ENCODE results near the gene GPC6. TPM values are rescaled to one million over a fixed set of nuclear protein-coding genes. Genes with fewer than 3 reads are reported as not detected.

Gene GPC6
- polyA plus RNA-seq, 1 donor (not counting 4 experiments of a cell fraction or from before 2014, with no cell fraction given) = 0.42 TPM

- Histone ChIP-seq H3K36me3 (ENCODE audit: control insufficient read depth in 2 of 2, extremely low read depth in 1 of 2, insufficient read depth in 2 of 2, low read length in 2 of 2) (no peaks in the 10 kb centered on the region), H3K4me1 (ENCODE audit: control insufficient read depth, extremely low read depth, insufficient read depth, low read length) (no peaks in the 10 kb centered on the region), H3K4me3 (ENCODE audit: control insufficient read depth in 2 of 3, extremely low read depth in 1 of 3, insufficient read depth in 2 of 3, low read depth in 1 of 3, low read length in 3 of 3) (no peak overlapping the region), H3K27me3 (ENCODE audit: control insufficient read depth, extremely low read depth, insufficient read depth, low read length) (no peaks in the 10 kb centered on the region), H4K20me1 (ENCODE audit: control insufficient read depth, extremely low read depth, insufficient read depth, low read length) (no peaks in the 10 kb centered on the region), H3K27ac (ENCODE audit: control insufficient read depth, insufficient read depth, low read length) (no peak overlapping the region), H3K9me1 (ENCODE audit: control insufficient read depth, extremely low read depth, insufficient read depth, low read length) (no peaks in the 10 kb centered on the region), H2AFZ (ENCODE audit: control insufficient read depth, low read length) (no peak overlapping the region), H3K79me2 (ENCODE audit: control insufficient read depth, insufficient read depth, low read length) (no peaks in the 10 kb centered on the region), H3K9ac (ENCODE audit: control insufficient read depth, extremely low read depth, insufficient read depth, low read length) (no peak overlapping the region), H3K4me2 (ENCODE audit: control insufficient read depth, extremely low read depth, insufficient read depth, low read depth, low read length) (no peak overlapping the region), H3K9me3 (ENCODE audit: control insufficient read depth, low read depth, low read length) (no peaks in the 10 kb centered on the region)
- TF ChIP-seq EZH2 (IDR thresholded peaks at IDR 0.05; ENCODE audit: low read length) = no peak
- DNase-seq (ENCODE audit: low read depth, low spot score) (no peak), FAIRE-seq (no peak)
- dilution Hi-C loops (cut with MboI; ENCODE audit: extremely low pct_ligation_motif_present, low sequenced_read_pairs) = no loop called here
These were observed 1218.2 kb downstream of the GPC6 start for GRCh38 chr13:94444826-94445225.

- Histone ChIP-seq H3K9me1 (ENCODE audit: control insufficient read depth, extremely low read depth, insufficient read depth, low read length) (no peaks in the 10 kb centered on the region), H3K9ac (ENCODE audit: control insufficient read depth, extremely low read depth, insufficient read depth, low read length) (no peak overlapping the region), H3K79me2 (ENCODE audit: control insufficient read depth, insufficient read depth, low read length) (no peaks in the 10 kb centered on the region), H3K4me2 (ENCODE audit: control insufficient read depth, extremely low read depth, insufficient read depth, low read depth, low read length) (no peak overlapping the region), H2AFZ (ENCODE audit: control insufficient read depth, low read length) (no peak overlapping the region), H3K27ac (ENCODE audit: control insufficient read depth, insufficient read depth, low read length) (no peak overlapping the region), H3K36me3 (ENCODE audit: control insufficient read depth in 2 of 2, extremely low read depth in 1 of 2, insufficient read depth in 2 of 2, low read length in 2 of 2) (no peaks in the 10 kb centered on the region), H3K27me3 (ENCODE audit: control insufficient read depth, extremely low read depth, insufficient read depth, low read length) (no peaks in the 10 kb centered on the region), H3K9me3 (ENCODE audit: control insufficient read depth, low read depth, low read length) (no peaks in the 10 kb centered on the region), H3K4me1 (ENCODE audit: control insufficient read depth, extremely low read depth, insufficient read depth, low read length) (no peaks in the 10 kb centered on the region), H3K4me3 (ENCODE audit: control insufficient read depth in 2 of 3, extremely low read depth in 1 of 3, insufficient read depth in 2 of 3, low read depth in 1 of 3, low read length in 3 of 3) (no peak overlapping the region), H4K20me1 (ENCODE audit: control insufficient read depth, extremely low read depth, insufficient read depth, low read length) (no peaks in the 10 kb centered on the region)
- DNase-seq (ENCODE audit: low read depth, low spot score) (no peak), FAIRE-seq (no peak)
- dilution Hi-C loops (cut with MboI; ENCODE audit: extremely low pct_ligation_motif_present, low sequenced_read_pairs) = no loop called here
- no peak for TF ChIP-seq EZH2 (IDR thresholded peaks at IDR 0.05; ENCODE audit: low read length)
- TF ChIP-seq CTCF (optimal IDR thresholded peaks at IDR 0.05 in 1 of 3, IDR thresholded peaks at IDR 0.05 in 1 of 3, conservative IDR thresholded peaks at IDR 0.05 in 1 of 3; ENCODE audit: extremely low read depth in 1 of 3, insufficient read depth in 2 of 3, low read length in 3 of 3) = no peak
These were observed 1227.7 kb downstream of the GPC6 start for GRCh38 chr13:94454334-94454733.

GRCh38 chr13:94454906-94455305 lies 1228.3 kb downstream of the GPC6 start:
- Histone ChIP-seq H3K9me3 (ENCODE audit: control insufficient read depth, low read depth, low read length) (no peaks in the 10 kb centered on the region), H4K20me1 (ENCODE audit: control insufficient read depth, extremely low read depth, insufficient read depth, low read length) (no peaks in the 10 kb centered on the region), H3K4me1 (ENCODE audit: control insufficient read depth, extremely low read depth, insufficient read depth, low read length) (no peaks in the 10 kb centered on the region), H3K9ac (ENCODE audit: control insufficient read depth, extremely low read depth, insufficient read depth, low read length) (no peak overlapping the region), H3K4me2 (ENCODE audit: control insufficient read depth, extremely low read depth, insufficient read depth, low read depth, low read length) (no peak overlapping the region), H3K79me2 (ENCODE audit: control insufficient read depth, insufficient read depth, low read length) (no peaks in the 10 kb centered on the region), H3K4me3 (ENCODE audit: control insufficient read depth in 2 of 3, extremely low read depth in 1 of 3, insufficient read depth in 2 of 3, low read depth in 1 of 3, low read length in 3 of 3) (no peak overlapping the region), H3K9me1 (ENCODE audit: control insufficient read depth, extremely low read depth, insufficient read depth, low read length) (no peaks in the 10 kb centered on the region), H3K36me3 (ENCODE audit: control insufficient read depth in 2 of 2, extremely low read depth in 1 of 2, insufficient read depth in 2 of 2, low read length in 2 of 2) (no peaks in the 10 kb centered on the region), H2AFZ (ENCODE audit: control insufficient read depth, low read length) (no peak overlapping the region), H3K27me3 (ENCODE audit: control insufficient read depth, extremely low read depth, insufficient read depth, low read length) (no peaks in the 10 kb centered on the region), H3K27ac (ENCODE audit: control insufficient read depth, insufficient read depth, low read length) (no peak overlapping the region)
- dilution Hi-C loops (cut with MboI; ENCODE audit: extremely low pct_ligation_motif_present, low sequenced_read_pairs) = no loop called here
- TF ChIP-seq CTCF (optimal IDR thresholded peaks at IDR 0.05 in 1 of 3, IDR thresholded peaks at IDR 0.05 in 1 of 3, conservative IDR thresholded peaks at IDR 0.05 in 1 of 3; ENCODE audit: extremely low read depth in 1 of 3, insufficient read depth in 2 of 3, low read length in 3 of 3) (no peak), EZH2 (IDR thresholded peaks at IDR 0.05; ENCODE audit: low read length) (no peak)
- FAIRE-seq = no peak
- no peak for DNase-seq (ENCODE audit: low read depth, low spot score)

Measured in keratinocyte (primary cell).